Cortex of kidney (tissue), 1 donor: ENCODE results near the gene EBI3.
"Not testable (repeated sequence)": the region's sequence is repeated elsewhere in the genome, so short reads cannot be mapped to it uniquely, and the experiment has no call there.

Experiments used
- DNase-seq: peaks from one replicate; lab custom pipeline; 2025; lab: John Stamatoyannopoulos, UW

The EBI3 gene

GRCh38 chr19:4229179-4229931 lies at the start of gene EBI3:
EBI3 (plus strand) TSS chr19:4229523; CDS start chr19:4229551, 28 bp downstream.
- no peak for DNase-seq

- DNase-seq: no peak
Measured at GRCh38 chr19:4181053-4181508, 48.2 kb upstream of the EBI3 start.

GRCh38 chr19:4182084-4182810 lies 47.1 kb upstream of the EBI3 start, which contains the start of the genes ANKRD24 and SIRT6:
ANKRD24 (plus strand) TSS chr19:4182689; CDS start chr19:4186426, 3,737 bp downstream.
SIRT6 (minus strand) TSS chr19:4182563; CDS start chr19:4182539, 24 bp downstream.
- DNase-seq: peak; percentile 61

GRCh38 chr19:4183967-4184717 lies 45.2 kb upstream of the EBI3 start:
- no peak for DNase-seq

- DNase-seq: no peak
Measured at GRCh38 chr19:4184718-4185352, 44.5 kb upstream of the EBI3 start.

- DNase-seq: no peak
Measured at GRCh38 chr19:4185413-4186086, 43.8 kb upstream of the EBI3 start.

GRCh38 chr19:4186087-4186993 lies 43.0 kb upstream of the EBI3 start:
- no peak for DNase-seq

GRCh38 chr19:4187313-4188122 lies 41.8 kb upstream of the EBI3 start:
- DNase-seq: no peak

- no peak for DNase-seq
Measured at GRCh38 chr19:4189641-4190040, 39.7 kb upstream of the EBI3 start.

- DNase-seq: not testable (repeated sequence)
Measured at GRCh38 chr19:4192537-4192936, 36.8 kb upstream of the EBI3 start.

GRCh38 chr19:4194353-4194752 lies 35.0 kb upstream of the EBI3 start:
- DNase-seq: no peak

- no peak for DNase-seq
Measured at GRCh38 chr19:4196009-4196408, 33.3 kb upstream of the EBI3 start.

GRCh38 chr19:4196587-4197148 lies 32.7 kb upstream of the EBI3 start:
- DNase-seq: no peak

GRCh38 chr19:4197228-4197624 lies 32.1 kb upstream of the EBI3 start:
- DNase-seq: no peak

GRCh38 chr19:4197625-4198466 lies 31.5 kb upstream of the EBI3 start:
- DNase-seq: no peak

GRCh38 chr19:4198467-4199126 lies 30.7 kb upstream of the EBI3 start:
- DNase-seq: no peak

- DNase-seq: no peak
Measured at GRCh38 chr19:4199699-4200293, 29.5 kb upstream of the EBI3 start.
